GM12878 (cell line): ENCODE results near the gene DNAJC7.

Experiments
- CREB1 ChIP-seq: IDR thresholded peaks from 2 replicates; pipeline ENCODE4 v1.6.1; 2012; ENCODE audit warnings: low read depth, mild to moderate bottlenecking, inconsistent platforms
- CTCF ChIP-seq, 3 experiments: IDR thresholded peaks in 2 of 3; conservative IDR thresholded peaks in 1 of 3; 2 replicates each; pipeline ENCODE4 v1.5.1; 2011; ENCODE audit warnings: low read depth in 3 of 3, low read length in 3 of 3, mild to moderate bottlenecking in 3 of 3, control low read depth in 2 of 3, moderate library complexity in 2 of 3, inconsistent platforms in 1 of 3, mixed read lengths in 1 of 3; ENCODE audit not compliant: control insufficient read depth in 2 of 3, insufficient read depth in 1 of 3; ENCODE audit errors: extremely low read depth in 1 of 3
- SIX5 ChIP-seq: IDR thresholded peaks from 2 replicates; pipeline ENCODE4 v1.6.1; 2011; ENCODE audit warnings: mild to moderate bottlenecking, low read depth, low read length, moderate library complexity; ENCODE audit not compliant: severe bottlenecking
- SP1 ChIP-seq: IDR thresholded peaks from one replicate; pipeline ENCODE4 v1.6.1; 2011; ENCODE audit warnings: low read depth, low read length
- YBX1 ChIP-seq: fragments of 450-650 bp; IDR thresholded peaks from 2 replicates; pipeline ENCODE4 v1.6.1; 2016; ENCODE audit warnings: antibody characterized with exemption
- TF ChIP-seq, protein P1 (sequence below): IDR thresholded peaks from 2 replicates; pipeline ENCODE4 v1.6.1; 2011; ENCODE audit warnings: low read depth, low read length, improper control_type of control experiment, borderline replicate concordance

DNA sequence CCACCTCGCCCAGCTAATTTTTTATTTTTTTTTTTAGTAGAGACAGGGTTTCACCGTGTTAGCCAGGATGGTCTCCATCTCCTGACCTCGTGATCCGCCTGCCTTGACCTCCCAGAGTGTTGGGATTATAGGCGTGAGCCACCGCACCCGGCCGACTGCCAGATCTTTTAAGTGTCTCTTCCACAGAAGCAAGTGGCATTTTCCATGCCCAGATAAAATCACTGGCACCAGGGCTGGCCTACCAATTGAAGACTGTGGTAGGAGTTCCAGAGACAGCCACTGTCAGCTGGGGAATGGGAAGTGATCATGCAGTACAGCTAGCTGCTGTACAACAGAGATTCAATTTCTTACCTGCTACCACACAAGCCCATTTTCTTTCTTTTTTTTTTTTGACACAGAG, 32.8 kb downstream of the DNAJC7 start:
- TF ChIP-seq SIX5 = no peak
- no peak for TF ChIP-seq CREB1
- no peak for TF ChIP-seq SP1
- no peak for TF ChIP-seq CTCF (IDR thresholded peaks at IDR 0.05 in 2 of 3, conservative IDR thresholded peaks at IDR 0.05 in 1 of 3; ENCODE audit: control insufficient read depth in 2 of 3, extremely low read depth in 1 of 3, insufficient read depth in 1 of 3, low read depth in 3 of 3, low read length in 3 of 3)
- TF ChIP-seq, protein P1, sequence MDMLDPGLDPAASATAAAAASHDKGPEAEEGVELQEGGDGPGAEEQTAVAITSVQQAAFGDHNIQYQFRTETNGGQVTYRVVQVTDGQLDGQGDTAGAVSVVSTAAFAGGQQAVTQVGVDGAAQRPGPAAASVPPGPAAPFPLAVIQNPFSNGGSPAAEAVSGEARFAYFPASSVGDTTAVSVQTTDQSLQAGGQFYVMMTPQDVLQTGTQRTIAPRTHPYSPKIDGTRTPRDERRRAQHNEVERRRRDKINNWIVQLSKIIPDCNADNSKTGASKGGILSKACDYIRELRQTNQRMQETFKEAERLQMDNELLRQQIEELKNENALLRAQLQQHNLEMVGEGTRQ = no peak
- TF ChIP-seq YBX1 = no peak
